ENCODE results near the gene DEK.

DEK gene

GRCh38 chr6:18216411-18216810 lies 47.9 kb downstream of the DEK start:
- Histone ChIP-seq H3K4me3 (replicated peaks; ENCODE audit: insufficient read depth, low read length) (no peak overlapping the region), H3K27ac (replicated peaks) (peak overlapping the region; percentile 52), H3K27me3 (ENCODE audit: insufficient read depth, poor library complexity, severe bottlenecking) (no peaks in the 10 kb centered on the region)
- no peak for TF ChIP-seq GABPA (IDR thresholded peaks at IDR 0.05; ENCODE audit: low read depth)
- TF ChIP-seq, protein P1, sequence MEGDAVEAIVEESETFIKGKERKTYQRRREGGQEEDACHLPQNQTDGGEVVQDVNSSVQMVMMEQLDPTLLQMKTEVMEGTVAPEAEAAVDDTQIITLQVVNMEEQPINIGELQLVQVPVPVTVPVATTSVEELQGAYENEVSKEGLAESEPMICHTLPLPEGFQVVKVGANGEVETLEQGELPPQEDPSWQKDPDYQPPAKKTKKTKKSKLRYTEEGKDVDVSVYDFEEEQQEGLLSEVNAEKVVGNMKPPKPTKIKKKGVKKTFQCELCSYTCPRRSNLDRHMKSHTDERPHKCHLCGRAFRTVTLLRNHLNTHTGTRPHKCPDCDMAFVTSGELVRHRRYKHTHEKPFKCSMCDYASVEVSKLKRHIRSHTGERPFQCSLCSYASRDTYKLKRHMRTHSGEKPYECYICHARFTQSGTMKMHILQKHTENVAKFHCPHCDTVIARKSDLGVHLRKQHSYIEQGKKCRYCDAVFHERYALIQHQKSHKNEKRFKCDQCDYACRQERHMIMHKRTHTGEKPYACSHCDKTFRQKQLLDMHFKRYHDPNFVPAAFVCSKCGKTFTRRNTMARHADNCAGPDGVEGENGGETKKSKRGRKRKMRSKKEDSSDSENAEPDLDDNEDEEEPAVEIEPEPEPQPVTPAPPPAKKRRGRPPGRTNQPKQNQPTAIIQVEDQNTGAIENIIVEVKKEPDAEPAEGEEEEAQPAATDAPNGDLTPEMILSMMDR (IDR thresholded peaks at IDR 0.05; ENCODE audit: insufficient read depth, low read length): no peak
- DNase-seq (ENCODE audit: low read depth in 1 of 2, low spot score in 1 of 2): no peak

DNA sequence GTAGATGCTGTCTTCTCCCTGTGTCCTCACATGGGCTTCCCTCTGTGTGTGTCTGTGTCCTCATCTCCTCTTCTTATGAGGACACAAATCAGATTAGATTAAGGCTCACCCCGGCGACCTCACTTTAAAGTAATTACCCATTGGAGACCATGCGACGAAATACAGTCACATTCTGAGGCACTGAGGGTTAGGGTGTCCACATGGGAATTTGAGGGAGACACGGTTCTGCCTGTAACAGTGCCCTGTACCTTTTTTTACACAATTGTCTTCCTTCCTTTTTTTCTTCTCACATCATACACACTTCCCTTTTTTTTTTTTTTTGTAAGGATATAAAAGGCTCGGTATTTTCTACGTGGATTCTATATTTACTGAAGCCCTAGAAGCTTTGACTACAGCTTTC lies 48.9 kb downstream of the DEK start:
- peak; percentile 49 to 62 for DNase-seq (ENCODE audit: low read depth in 1 of 2, low spot score in 1 of 2)
- Histone ChIP-seq H3K4me3 (replicated peaks; ENCODE audit: insufficient read depth, low read length) (no peak overlapping the region), H3K27me3 (ENCODE audit: insufficient read depth, poor library complexity, severe bottlenecking) (no peaks in the 10 kb centered on the region), H3K27ac (replicated peaks) (peak overlapping the region; percentile 52)
- TF ChIP-seq, protein P2, sequence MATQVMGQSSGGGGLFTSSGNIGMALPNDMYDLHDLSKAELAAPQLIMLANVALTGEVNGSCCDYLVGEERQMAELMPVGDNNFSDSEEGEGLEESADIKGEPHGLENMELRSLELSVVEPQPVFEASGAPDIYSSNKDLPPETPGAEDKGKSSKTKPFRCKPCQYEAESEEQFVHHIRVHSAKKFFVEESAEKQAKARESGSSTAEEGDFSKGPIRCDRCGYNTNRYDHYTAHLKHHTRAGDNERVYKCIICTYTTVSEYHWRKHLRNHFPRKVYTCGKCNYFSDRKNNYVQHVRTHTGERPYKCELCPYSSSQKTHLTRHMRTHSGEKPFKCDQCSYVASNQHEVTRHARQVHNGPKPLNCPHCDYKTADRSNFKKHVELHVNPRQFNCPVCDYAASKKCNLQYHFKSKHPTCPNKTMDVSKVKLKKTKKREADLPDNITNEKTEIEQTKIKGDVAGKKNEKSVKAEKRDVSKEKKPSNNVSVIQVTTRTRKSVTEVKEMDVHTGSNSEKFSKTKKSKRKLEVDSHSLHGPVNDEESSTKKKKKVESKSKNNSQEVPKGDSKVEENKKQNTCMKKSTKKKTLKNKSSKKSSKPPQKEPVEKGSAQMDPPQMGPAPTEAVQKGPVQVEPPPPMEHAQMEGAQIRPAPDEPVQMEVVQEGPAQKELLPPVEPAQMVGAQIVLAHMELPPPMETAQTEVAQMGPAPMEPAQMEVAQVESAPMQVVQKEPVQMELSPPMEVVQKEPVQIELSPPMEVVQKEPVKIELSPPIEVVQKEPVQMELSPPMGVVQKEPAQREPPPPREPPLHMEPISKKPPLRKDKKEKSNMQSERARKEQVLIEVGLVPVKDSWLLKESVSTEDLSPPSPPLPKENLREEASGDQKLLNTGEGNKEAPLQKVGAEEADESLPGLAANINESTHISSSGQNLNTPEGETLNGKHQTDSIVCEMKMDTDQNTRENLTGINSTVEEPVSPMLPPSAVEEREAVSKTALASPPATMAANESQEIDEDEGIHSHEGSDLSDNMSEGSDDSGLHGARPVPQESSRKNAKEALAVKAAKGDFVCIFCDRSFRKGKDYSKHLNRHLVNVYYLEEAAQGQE (IDR thresholded peaks at IDR 0.05; ENCODE audit: insufficient replicate concordance, low read depth): no peak
- TF ChIP-seq SPI1 (IDR thresholded peaks at IDR 0.05; ENCODE audit: borderline replicate concordance, low read depth) (peak; percentile 97), GABPA (IDR thresholded peaks at IDR 0.05; ENCODE audit: low read depth) (no peak)

- Histone ChIP-seq H3K27ac (replicated peaks) (no peak overlapping the region), H3K4me3 (replicated peaks; ENCODE audit: insufficient read depth, low read length) (no peak overlapping the region), H3K27me3 (ENCODE audit: insufficient read depth, poor library complexity, severe bottlenecking) (no peaks in the 10 kb centered on the region)
- TF ChIP-seq, protein P2 (IDR thresholded peaks at IDR 0.05; ENCODE audit: insufficient replicate concordance, low read depth): no peak
- TF ChIP-seq POLR2AphosphoS5 (IDR thresholded peaks at IDR 0.05; ENCODE audit: low read depth) (no peak), GABPA (IDR thresholded peaks at IDR 0.05; ENCODE audit: low read depth) (no peak), SPI1 (IDR thresholded peaks at IDR 0.05; ENCODE audit: borderline replicate concordance, low read depth) (no peak)
- TF ChIP-seq, protein P1 (IDR thresholded peaks at IDR 0.05; ENCODE audit: insufficient read depth, low read length): no peak
- no peak for DNase-seq (ENCODE audit: low read depth in 1 of 2, low spot score in 1 of 2)
Measured at GRCh38 chr6:18214003-18214402, 50.3 kb downstream of the DEK start.

GRCh38 chr6:18213439-18213838 lies 50.9 kb downstream of the DEK start:
- TF ChIP-seq, protein P1 (IDR thresholded peaks at IDR 0.05; ENCODE audit: insufficient read depth, low read length): no peak
- TF ChIP-seq GABPA (IDR thresholded peaks at IDR 0.05; ENCODE audit: low read depth) (no peak), POLR2AphosphoS5 (IDR thresholded peaks at IDR 0.05; ENCODE audit: low read depth) (no peak), SPI1 (IDR thresholded peaks at IDR 0.05; ENCODE audit: borderline replicate concordance, low read depth) (no peak)
- TF ChIP-seq, protein P2 (IDR thresholded peaks at IDR 0.05; ENCODE audit: insufficient replicate concordance, low read depth): no peak

More at GRCh38 chr6:18213439-18213838, 50.9 kb downstream of the DEK start:
- Histone ChIP-seq H3K27ac (replicated peaks) (no peak overlapping the region), H3K27me3 (ENCODE audit: insufficient read depth, poor library complexity, severe bottlenecking) (no peaks in the 10 kb centered on the region), H3K4me3 (replicated peaks; ENCODE audit: insufficient read depth, low read length) (no peak overlapping the region)
- DNase-seq (ENCODE audit: low read depth in 1 of 2, low spot score in 1 of 2): no peak
